ENCODE measurements around the gene EXOC4.
A peak's percentile ranks its signal among the peaks of the same experiment; 100 is the strongest.

EXOC4 gene

DNA sequence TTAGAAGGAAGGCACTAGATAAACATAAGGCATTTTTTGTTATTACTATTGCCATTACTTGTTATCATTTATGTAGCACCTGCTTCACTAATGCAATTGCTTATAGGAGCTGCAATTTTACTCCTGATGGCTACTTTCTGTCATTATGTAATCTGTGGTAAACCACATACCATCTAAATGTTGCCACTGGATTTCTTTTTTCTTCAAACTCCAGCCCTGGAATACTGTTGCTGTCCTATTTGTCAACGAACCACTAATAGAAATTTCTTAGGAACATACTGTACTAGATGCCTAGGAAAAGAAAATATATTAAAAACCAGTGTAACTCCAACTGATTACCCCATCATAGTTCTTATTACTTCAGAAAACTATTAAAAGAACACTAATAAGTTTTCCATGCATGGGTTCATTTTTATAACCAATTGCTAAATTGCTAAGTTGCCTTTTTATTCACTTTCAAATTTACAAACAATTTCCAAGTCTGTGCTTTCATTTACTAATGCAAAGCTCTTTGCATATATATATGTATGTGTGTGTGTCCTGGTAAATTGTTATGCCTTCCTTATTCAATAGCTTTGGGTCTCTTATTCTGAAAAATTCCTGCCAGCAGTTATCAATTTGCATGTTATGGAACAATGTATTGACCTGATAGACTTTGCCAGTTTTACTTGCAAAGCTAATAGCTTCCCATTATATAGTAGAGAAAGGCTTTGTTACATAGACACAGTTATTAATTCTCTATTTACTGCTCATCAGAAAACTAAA lies 287.4 kb downstream of the EXOC4 start:
- no peak for DNase-seq (ENCODE audit: low spot score)

DNA sequence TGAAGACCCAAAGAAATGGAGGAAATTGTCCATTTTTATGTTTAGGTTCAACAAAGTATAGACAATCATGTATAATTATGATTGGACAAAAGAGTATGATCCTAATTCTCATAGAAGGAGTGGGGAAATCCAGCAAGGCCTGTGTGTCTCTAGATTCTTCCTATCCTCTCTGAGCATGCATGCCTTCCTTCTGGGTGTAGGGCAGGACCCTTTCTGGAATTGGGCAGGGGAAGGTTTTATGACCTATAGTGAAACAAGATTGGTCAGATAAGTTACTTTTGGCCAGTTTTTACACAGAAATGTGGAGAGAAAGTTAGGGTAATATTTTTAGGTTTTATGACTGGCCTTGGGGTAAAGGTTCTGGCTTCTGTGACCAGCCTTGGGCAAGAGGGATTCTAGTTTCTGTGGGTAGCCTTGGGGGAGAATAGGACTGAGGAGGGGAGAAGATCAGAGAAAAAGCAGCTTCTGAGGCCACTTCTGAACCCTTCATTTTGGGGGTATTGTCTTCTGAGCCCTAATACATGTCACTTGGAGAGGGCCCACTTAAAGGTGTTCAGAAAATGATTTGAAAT lies 289.4 kb downstream of the EXOC4 start:
- DNase-seq (ENCODE audit: low spot score): no peak

DNA sequence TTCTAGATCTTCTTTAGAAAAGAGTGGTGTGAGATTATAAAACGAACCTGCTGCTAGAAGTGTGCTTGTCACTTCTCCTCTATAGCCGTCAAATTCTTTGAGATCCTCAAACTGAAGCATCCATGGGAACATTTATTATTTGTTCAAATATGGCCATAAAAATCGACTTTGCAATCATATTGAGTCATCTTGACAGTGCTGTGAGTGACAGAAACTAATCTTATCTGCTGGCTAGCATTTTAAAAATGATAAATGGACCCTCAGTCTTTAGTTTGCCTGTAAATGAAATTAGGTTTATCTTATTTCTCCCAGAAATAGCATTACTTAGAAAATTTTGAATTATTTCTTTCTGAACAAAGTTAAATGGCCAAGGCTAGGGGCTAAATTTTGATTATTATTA lies 290.8 kb downstream of the EXOC4 start:
- DNase-seq (ENCODE audit: low spot score): no peak

DNA sequence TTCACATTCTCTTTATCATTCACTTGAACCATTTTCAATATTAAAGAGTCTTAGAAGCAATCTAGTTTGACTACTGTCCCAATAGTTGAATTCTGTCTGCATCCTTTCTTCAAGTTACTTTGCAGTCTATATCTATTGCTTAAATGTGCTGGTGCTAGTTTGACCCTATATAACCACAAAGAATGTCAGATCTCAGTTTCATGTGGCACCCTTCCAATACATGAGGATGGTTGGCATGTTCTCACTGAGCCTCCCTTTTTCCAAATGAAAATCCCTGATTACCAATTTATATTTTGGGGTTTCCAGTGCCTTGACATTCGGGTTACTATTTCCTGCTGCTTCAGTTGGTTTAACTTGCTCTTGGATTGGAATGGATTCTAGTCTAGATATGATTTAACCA lies 292.7 kb downstream of the EXOC4 start:
- no peak for DNase-seq (ENCODE audit: low spot score)

DNA sequence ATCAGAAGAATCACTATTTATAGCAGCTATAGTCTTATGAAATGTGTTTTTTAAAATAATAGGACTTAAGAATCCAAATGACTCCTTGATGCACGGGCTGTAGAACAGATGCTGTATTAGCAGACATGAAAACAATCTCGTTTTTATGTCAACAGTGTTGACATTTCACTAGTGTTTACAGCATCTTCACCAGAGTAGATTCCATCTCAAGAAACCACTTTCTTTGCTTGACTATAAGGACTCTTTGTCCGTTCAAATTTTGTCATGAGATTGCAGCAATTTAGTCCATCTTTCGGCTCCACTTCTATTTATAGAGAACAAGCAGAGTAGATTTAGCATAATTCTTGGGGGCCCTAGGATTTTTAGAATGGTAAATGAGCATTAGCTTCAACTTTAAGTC lies 295.1 kb downstream of the EXOC4 start:
- DNase-seq (ENCODE audit: low spot score): no peak

DNA sequence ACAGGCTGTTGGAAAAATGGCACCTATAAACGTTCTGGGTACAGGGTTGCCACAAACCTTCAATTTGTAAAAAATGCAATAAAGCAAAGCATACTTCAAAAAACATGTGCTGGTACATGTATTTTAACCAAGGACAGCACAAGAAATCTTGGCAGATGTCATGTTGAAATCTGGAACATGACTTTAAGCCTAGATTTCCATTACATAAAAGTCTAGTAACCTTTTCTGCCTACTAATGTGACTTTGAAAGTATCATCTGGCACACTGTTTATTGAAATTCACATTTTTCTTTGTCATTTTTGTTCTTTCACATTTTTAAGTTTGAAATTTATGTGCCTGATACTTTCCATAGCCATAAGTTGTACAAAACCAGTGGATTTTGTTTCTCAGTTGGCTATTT lies 296.8 kb downstream of the EXOC4 start:
- no peak for DNase-seq (ENCODE audit: low spot score)

DNA sequence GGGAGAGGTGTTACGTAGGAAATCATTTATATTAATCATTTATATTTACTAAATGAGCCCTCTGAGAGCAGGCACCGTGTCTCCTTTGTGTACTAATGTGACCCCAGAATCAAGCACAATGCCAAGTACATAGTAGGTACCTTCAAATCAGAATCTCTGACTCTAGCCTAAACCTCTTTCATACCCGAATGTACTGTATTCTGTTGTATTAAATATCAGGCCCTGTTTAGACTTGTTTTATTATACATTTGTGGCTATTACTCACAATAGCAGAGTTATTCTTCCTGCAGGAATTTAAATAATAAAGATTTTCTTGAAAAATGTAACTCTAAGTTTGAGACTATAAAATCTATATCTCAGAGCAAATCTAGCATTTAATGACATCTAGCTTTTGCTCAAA lies 297.3 kb downstream of the EXOC4 start:
- no peak for DNase-seq (ENCODE audit: low spot score)

DNA sequence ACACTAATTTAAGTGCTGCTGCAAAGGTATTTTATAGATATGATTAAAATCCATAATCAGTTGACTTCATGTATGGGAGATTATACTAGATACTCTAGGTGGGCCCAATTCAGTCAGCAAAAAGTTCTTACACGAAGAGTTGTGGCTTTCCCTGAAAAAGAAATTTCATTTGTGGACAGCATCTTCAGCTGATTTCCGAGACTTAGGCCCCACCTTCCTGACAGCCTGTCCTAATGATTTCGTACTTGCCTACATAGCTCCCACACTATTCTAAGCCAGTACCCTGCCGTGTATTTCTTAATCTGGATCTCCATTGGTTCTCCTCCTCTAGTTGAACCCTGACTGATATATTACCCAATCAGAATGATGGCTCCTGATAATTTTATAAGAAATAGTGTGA lies 297.9 kb downstream of the EXOC4 start:
- no peak for DNase-seq (ENCODE audit: low spot score)

DNA sequence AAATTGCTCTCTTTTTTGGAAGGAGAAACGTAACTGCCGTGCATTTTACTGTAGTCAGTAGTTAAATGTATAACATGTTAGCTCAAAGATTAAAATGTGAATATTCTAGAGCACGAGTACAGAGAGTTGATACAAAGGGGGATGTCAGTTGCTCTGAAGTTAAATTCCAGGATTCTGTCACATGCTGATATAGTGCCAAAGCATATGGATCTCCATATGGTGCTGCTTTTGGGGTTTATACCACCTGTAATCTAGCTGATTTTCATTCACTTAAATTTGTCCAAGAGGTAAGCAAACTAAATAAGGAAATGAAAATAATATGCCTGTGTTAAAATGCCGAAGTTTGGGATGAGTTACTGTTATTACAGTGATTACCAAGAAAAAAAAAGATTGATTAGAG lies 298.6 kb downstream of the EXOC4 start:
- no peak for DNase-seq (ENCODE audit: low spot score)

DNA sequence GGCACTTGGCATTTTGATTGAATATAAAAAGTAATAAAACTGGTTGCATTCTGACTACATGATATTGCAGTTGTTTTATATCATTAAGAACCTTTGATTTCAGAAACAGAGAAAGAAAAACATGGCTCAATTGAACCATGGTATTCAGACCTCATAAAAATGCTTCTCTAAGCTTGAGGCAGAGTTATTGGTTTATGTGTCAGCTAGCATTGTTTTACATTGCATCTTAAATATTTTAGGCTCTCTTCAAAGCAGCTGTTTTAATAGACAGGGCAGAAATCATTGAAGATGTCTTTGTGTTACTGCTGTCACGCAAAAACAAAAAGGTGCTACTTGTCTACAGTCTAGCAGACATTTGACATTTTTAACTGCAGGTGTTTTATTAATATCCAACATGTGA lies 299.2 kb downstream of the EXOC4 start:
- no peak for DNase-seq (ENCODE audit: low spot score)

DNA sequence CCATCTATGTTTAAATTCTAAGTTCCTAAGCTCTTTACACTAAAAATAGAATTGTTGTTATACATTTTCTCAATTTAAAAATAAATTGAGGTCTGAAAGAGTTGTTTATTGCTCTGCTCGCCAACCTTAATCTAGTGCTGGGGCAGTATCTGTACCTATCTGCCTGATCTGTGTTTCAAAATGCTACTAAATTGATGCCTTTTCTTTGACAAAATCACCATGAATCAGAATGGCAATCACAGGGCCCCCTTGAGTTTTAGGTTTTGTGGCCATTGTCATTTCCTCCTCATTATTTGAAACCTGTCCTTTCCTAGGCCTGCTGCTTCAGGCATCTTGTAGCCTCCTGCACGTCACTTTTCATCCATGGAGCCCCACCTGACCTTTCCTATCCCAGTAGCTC lies 301.5 kb downstream of the EXOC4 start:
- DNase-seq (ENCODE audit: low spot score): no peak

DNA sequence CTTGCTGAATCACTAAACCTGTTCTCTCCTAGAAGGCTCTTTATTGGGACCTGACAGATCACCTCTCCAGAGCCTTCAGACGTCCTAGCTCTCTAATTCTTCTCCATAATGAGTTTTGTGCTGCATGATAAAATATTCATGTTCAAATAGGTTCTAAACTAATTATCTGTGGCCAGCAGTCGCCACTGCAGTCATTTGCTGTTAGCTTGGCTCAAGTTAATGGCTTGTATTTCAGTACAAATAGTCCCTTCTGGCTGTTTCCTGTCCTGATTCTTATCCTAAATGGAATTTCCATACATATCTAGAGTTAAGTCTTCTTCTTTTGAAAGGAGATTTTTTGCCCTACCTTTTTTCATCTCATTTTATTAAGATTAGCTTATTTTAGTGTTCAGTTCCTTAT lies 303.2 kb downstream of the EXOC4 start:
- DNase-seq (ENCODE audit: low spot score): no peak

DNA sequence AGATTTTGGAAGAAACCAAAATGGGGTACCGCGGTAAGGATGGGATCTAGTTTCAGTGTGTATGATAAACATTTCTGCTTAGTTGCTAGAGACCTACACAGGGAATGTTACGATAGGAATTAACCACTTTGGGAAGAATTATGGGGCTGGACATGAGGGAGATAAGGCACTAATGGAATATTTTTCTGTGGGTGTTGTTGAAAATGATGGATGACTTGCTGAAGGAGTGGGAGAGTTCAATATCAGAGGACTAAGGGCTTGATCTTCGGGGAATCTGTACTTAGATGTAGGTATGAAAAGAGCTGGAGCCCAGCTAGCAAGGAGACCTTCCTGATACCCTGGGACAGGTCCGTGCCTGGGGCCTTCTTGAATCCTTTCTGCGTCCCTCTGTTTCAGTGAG lies 303.7 kb downstream of the EXOC4 start:
- DNase-seq (ENCODE audit: low spot score): no peak

DNA sequence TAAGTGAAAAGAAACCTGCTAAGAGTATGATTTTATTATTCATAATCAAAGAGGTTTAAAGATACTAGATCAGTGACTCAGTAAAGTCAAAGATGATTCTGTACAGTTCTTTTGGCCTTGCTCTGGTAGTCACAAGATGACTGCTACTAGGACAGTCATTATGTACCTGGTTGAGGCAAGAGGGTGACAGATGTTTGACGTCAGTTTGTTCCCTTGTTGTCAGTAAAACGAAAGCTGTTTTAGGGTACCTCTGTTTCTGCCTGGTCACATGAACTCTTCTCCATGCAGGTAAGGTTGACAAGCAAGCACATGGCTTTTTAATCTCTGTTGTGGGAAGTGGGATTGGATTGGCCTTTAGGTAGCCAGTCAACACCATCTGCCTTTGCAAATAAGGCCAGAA lies 308.0 kb downstream of the EXOC4 start:
- DNase-seq (ENCODE audit: low spot score): no peak

DNA sequence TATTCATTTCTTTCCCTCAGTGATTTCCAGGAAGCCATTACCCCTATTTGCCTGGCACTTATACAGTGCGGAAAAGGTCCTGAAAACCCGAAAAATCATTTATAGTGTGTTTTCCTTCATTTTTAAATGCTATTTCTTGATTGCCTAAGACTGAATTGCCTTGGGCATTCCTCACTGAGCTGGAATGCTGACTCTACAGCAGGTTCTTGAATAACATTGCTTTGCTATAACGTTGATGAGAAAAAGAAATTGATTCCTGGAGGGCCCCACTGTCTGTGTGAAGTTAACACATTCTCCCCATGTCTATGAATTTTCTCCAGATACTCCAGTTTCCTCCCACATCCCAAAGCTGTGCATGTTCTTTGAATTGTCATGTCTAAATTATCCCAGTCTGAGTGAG lies 308.5 kb downstream of the EXOC4 start:
- no peak for DNase-seq (ENCODE audit: low spot score)

DNA sequence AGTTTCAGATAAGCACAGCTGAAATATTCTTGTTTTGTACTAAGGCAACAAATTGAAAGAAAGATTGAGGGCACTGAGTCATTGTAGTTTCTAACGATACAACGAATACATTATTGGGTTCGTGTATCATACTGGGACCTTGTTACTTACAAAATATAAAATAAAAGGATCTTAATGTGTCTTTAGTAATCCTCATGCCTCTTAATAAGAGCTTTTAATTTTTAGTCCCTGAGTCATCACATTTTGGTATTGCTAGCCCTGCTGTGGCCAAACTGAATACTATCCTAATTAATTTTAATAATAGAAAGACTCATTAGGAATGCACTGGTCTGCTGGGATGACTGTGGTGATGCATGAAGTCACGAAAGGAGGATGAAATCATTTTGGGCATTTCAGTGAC lies 309.7 kb downstream of the EXOC4 start:
- peak; percentile 31 for DNase-seq (ENCODE audit: low spot score)

DNA sequence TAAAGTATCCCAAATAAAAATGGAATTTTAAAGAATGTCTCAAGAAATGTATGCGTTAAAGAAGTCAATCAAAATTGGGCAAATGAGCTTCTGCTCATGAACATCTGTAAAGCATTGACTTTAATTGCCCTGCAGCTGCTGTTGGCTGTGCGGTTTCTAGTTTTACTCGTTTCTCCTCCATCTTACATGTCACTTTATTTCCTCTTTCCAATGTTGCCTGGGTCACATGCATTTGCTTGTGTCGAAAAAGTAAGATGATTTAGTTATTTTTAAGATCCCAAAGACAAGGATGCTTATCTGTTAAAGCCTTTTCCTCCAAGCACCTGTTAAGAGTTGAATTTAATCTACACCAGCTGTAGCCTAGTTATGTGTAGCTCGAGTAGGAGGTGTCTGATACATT lies 310.4 kb downstream of the EXOC4 start:
- DNase-seq (ENCODE audit: low spot score): no peak

DNA sequence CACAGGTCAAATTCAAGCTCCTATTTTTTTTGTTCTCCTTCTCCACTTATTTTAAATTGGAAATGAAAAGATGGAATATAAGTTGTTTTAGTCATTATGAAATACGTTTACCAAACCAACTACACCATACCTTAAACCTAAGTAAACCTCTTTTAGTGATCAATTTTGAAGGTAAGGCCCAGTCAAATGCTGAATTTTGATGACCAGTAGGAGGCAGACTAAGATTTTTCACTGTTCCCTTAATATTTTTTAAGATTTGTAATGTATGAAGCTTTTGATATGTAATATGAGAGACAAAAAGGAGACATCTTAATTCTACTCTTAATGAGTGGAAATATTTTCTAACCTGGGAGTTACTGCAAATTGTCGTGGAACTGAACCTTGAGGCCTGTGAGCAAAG lies 311.6 kb downstream of the EXOC4 start:
- DNase-seq (ENCODE audit: low spot score): no peak

DNA sequence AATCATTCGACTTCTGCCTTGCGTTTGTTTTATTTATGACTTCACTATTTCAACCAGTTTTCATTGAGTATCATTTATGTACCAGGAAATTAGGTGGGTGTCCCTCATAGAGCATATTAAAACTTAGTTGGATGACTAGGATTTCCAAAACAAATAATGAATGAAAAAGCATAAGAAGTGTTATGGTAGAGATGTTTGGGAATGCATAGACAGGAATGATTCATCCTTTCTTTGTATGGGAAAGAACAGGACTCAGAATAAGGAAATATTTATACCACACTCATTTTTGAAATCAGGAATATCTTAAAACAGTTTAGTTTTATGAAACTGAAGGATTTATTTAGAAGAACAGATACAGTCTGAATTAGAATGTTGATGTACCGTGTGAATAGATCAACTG lies 315.7 kb downstream of the EXOC4 start:
- DNase-seq (ENCODE audit: low spot score): no peak

DNA sequence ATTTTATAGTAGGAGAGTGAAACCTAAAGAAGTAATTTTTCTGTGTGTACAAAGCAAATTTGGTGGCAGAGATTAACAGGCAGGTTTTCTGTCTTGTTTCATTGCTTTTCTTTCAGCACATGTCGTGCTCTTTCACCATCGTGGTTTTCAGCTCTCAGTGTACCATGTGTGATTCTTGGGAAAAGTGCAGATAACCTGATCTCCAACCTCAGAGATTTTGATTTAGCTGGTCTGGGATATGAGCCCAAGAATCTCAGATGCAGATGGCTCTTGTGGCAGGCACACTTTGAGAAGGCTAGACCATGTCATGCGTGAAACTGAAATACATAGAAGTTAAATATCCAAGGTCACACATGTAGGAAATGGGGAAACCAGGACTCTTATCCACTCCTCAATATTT lies 317.4 kb downstream of the EXOC4 start:
- no peak for DNase-seq (ENCODE audit: low spot score)

DNA sequence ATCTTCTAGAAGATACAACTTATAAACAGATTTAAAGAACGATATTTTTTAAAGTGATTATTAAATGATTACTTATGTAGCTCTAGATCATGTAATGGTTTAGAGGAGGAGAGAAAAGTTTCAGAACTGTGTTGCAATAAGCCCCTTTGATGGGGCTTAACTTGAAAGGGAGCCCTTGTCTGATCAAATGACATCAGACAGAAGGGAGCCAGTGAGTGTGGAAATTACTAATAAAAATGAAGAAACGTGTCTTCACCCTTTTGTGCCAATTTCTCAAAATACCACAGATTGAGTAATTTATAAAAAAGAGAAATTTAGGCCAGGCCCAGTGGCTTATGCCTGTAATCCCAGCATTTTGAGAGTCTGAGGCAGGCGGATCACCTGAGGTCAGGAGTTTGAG lies 318.2 kb downstream of the EXOC4 start:
- DNase-seq (ENCODE audit: low spot score): peak; percentile 21

DNA sequence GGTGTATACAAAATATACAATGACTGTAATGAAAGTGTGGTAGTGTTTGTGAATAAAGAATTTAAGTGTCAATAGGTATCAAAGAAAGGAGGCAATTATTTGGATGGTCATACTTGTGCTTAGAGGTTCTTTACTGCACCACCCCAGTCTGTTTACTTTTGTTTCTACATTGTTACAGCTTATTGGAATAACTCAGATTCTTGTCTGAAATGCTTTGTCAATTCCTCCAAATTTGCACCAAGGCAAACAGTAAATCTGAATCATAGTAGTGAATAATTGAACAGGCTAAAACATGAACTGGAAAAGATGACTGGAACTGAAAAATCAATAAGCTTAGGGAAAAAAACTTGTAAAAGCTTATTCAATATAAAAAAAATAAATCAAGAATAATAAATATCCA lies 319.2 kb downstream of the EXOC4 start:
- no peak for DNase-seq (ENCODE audit: low spot score)

DNA sequence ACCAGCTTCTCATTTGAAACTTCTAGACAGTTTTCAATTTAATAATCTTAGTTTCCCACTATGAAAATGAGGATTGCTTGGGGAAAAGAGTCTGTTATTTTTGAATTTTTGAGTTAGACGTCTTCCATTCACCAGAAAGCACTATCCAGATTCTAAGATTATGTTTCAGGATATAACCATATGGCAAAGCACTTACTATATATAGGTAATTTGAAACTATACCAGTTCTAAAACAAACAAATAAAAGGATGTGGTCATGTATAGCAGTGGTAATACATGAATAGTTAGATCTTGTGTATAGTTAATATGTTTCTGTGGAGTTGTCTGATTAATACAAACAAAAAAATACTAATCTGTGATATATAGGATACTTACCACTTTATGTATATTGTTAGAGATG lies 320.0 kb downstream of the EXOC4 start:
- no peak for DNase-seq (ENCODE audit: low spot score)

DNA sequence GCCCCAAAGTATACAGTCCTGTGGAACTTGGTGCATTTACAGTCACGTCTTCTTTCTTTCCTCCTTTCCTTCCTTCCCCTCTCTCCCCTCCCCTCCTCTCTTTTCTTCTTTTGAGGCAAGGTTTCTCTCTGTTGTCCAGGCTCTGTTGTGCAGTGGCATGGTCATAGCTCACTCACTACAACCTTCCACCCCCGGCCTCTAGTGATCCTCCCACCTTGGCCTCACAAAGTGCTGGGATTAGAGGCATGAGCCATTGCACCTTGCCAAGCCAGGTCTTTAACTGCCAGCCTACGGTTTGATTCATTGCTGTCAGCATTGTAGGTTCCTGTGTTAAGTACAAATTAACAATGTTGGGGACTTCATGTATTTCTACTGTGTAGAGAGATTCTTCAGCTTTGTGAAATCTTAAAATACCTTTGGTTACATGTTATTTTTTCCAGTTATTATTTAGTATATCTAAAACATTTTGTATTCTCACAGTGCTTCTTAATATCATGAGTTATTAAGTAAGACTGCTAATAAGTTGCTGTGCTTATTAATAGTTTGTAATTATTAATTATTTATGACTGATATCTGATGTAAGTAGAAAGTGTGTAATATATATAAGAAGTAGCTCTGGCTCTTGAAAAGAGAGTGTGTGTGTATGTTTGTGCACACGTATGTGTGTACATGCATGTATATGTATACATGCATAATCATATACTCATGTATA lies 320.8 kb downstream of the EXOC4 start:
- no peak for DNase-seq (ENCODE audit: low spot score)

All from COLO829 (cell line).